SJSA1 (cell line): Measurements from ENCODE around the gene ATP5PO. TPM values are rescaled to one million over a fixed set of nuclear protein-coding genes. Genes with fewer than 3 reads are reported as not detected.

Experiments used
- DNase-seq, 2 experiments: peaks; one replicate each; pipeline ENCODE4 v3.0.0-alpha.2; 2015 to 2020; ENCODE audit warnings: low spot score in 2 of 2, low read depth in 1 of 2
- H3K27ac ChIP-seq: fragments of 250-450 bp; sonication (Bioruptor Pico); 2 replicates; pipeline ENCODE4 v1.5.1; 2020; ENCODE audit warnings: mild to moderate bottlenecking, moderate library complexity
- H3K27me3 ChIP-seq: fragments of 250-450 bp; sonication (Bioruptor Pico); replicated peaks from 2 replicates; pipeline ENCODE4 v1.5.1; 2020; ENCODE audit warnings: mild to moderate bottlenecking, moderate library complexity
- H3K36me3 ChIP-seq: fragments of 250-450 bp; sonication (Bioruptor Pico); 2 replicates; pipeline ENCODE4 v1.5.1; 2020; ENCODE audit warnings: mild to moderate bottlenecking
- H3K4me1 ChIP-seq: fragments of 250-450 bp; sonication (Bioruptor Pico); replicated peaks from 2 replicates; pipeline ENCODE4 v1.6.1; 2021; ENCODE audit warnings: mild to moderate bottlenecking
- H3K4me3 ChIP-seq: fragments of 250-450 bp; sonication (Bioruptor Pico); 2 replicates; pipeline ENCODE4 v1.5.1; 2020; ENCODE audit warnings: mild to moderate bottlenecking
- H3K9me3 ChIP-seq: fragments of 250-450 bp; sonication (Bioruptor Pico); replicated peaks from 2 replicates; pipeline ENCODE4 v1.5.1; 2020; ENCODE audit warnings: mild to moderate bottlenecking
- total RNA-seq: library from RNA; depleted of rRNA; stranded (reverse); fragments of >200 nt; shearing (Covaris generic); gene quantifications from 2 replicates; pipeline ENCODE4 v1.2.3, GENCODE V29; 2014

Gene ATP5PO
- total RNA-seq, 1 experiment from 2014 or later = 326 TPM

DNA sequence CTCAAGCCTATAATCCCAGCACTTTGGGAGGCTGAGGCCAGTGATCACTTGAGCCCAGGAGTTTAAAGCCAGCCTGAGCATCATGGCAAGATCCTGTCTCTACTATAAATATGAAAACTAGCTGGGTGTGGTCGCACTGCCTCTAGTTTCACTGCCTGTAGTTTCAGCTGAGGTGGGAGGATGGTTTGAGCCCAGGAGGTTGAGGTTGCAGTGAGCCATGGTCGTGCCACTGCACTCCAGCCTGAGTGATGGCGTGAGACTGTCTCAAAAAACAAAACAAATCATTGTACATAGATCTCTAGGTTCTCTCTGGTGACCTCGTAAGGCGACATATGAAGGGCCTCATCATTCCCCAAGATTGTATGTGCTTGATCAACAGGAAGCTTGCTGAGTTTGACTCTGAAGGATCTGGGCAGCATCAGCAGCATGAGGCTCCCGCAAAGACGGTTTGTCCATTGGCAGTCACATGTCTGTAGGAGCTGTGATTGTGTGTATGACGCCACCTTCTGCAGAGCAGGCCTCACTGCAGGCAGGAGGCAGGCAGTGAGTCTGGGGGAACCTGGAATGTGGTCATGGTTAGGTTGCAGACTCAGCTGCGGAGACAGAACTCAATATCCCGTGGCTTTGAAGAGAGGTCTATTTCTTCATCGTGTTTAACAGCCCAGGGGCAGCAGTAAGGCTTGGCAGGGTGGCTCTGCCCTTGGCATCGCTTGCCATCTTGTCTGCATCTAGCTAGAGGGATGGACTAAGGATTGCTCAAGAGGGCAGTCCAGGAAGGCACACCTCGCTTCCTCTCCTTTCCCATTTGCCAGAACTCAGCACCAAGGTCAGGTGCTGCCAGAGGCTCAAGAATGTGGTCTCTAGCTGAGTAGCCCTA is 14.0 kb downstream of the ATP5PO start:
- H3K4me3 ChIP-seq = no peak overlapping the region
- H3K9me3 ChIP-seq = no peaks in the 10 kb centered on the region
- peaks cover 24% of the 10 kb centered on the region for H3K4me1 ChIP-seq
- DNase-seq = peak; percentile 36 to 65
- no peak overlapping the region for H3K27ac ChIP-seq
- no peaks in the 10 kb centered on the region for H3K27me3 ChIP-seq
- peaks cover 50% of the 10 kb centered on the region for H3K36me3 ChIP-seq

- Histone ChIP-seq H3K36me3 (peaks cover 30% of the 10 kb centered on the region), H3K27me3 (no peaks in the 10 kb centered on the region), H3K4me3 (no peak overlapping the region), H3K4me1 (peaks cover 33% of the 10 kb centered on the region), H3K27ac (peak overlapping the region; percentile 80), H3K9me3 (no peaks in the 10 kb centered on the region)
- DNase-seq = peak; percentile 69 to 77
These were observed 16.4 kb downstream of the ATP5PO start for GRCh38 chr21:33899199-33899598.

- DNase-seq = peak; percentile 60 to 62
- H3K9me3 ChIP-seq = no peaks in the 10 kb centered on the region
- H3K36me3 ChIP-seq = peaks cover 25% of the 10 kb centered on the region
- H3K4me1 ChIP-seq = peaks cover 39% of the 10 kb centered on the region
- peak overlapping the region; percentile 80 for H3K27ac ChIP-seq
- H3K4me3 ChIP-seq = no peak overlapping the region
- no peaks in the 10 kb centered on the region for H3K27me3 ChIP-seq
These were observed 17.0 kb downstream of the ATP5PO start for GRCh38 chr21:33898586-33898985.

GRCh38 chr21:33897739-33898138 is 17.9 kb downstream of the ATP5PO start:
- Histone ChIP-seq H3K36me3 (peaks cover 16% of the 10 kb centered on the region), H3K27me3 (no peaks in the 10 kb centered on the region), H3K27ac (no peak overlapping the region; the same call in 1 of the 2 replicates), H3K4me3 (no peak overlapping the region), H3K4me1 (peaks cover 39% of the 10 kb centered on the region), H3K9me3 (no peaks in the 10 kb centered on the region)
- DNase-seq = no peak

GRCh38 chr21:33897098-33897497 is 18.5 kb downstream of the ATP5PO start:
- peaks cover 39% of the 10 kb centered on the region for H3K4me1 ChIP-seq
- H3K27me3 ChIP-seq = no peaks in the 10 kb centered on the region
- peaks cover 13% of the 10 kb centered on the region for H3K36me3 ChIP-seq
- no peak overlapping the region for H3K27ac ChIP-seq
- no peak overlapping the region for H3K4me3 ChIP-seq
- no peaks in the 10 kb centered on the region for H3K9me3 ChIP-seq
- no peak for DNase-seq

DNA sequence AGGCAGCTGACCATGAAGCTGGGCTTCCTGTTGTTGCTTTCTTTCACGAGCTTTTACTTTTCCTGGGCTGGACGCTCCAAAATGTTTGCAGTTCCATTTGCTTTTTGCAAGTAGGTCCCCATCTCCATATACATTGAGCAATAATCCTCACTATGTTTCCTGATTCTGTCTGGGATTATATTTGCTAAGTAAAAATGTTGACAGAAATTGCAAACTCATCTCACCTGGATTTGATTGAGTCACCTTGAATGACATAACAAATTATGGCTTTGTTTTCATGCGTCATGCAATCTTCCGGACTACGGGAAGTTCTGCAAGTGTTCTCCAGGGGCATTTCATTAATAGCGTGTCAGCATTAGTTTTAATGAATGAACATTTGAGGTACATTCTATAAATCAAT is 18.9 kb downstream of the ATP5PO start:
- peaks cover 39% of the 10 kb centered on the region for H3K4me1 ChIP-seq
- no peaks in the 10 kb centered on the region for H3K27me3 ChIP-seq
- no peaks in the 10 kb centered on the region for H3K9me3 ChIP-seq
- H3K4me3 ChIP-seq = no peak overlapping the region
- H3K36me3 ChIP-seq = peaks cover 9% of the 10 kb centered on the region
- H3K27ac ChIP-seq = no peak overlapping the region
- DNase-seq = no peak

- no peak overlapping the region for H3K4me3 ChIP-seq
- no peak for DNase-seq
- H3K27me3 ChIP-seq = no peaks in the 10 kb centered on the region
- no peaks in the 10 kb centered on the region for H3K36me3 ChIP-seq
- H3K4me1 ChIP-seq = peaks cover 39% of the 10 kb centered on the region
- H3K27ac ChIP-seq = no peak overlapping the region
- H3K9me3 ChIP-seq = no peaks in the 10 kb centered on the region
These were observed 20.2 kb downstream of the ATP5PO start for GRCh38 chr21:33895356-33895755.

DNA sequence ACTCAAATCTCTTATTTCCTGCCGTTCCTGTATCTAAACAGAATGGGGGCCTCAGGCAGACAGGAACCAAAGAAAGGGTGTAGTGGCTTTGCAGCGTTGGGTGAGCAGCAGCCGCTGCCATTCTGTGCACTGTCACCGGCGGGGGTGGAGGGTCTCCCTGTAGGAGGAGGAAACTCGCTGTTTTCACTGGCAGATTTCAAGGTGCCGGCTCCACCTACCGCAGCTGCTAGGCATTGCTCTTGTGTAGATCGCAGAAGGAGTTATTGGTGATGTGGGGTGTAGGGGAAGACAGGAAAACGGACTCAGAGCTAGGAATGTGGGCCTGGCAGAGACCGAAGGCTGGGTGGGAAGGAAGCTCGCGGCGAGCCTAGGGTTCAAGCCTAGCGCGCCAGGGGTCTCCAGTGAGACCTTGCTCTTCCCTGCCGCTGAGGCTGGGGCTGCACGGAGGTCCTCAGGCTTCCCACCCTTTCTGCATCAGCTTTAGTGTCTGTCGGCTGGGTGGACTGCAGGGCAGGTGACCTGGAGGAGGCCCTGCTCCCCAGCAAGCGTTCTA is 20.8 kb downstream of the ATP5PO start:
- Histone ChIP-seq H3K27ac (no peak overlapping the region), H3K4me1 (peaks cover 35% of the 10 kb centered on the region), H3K27me3 (no peaks in the 10 kb centered on the region), H3K36me3 (no peaks in the 10 kb centered on the region), H3K4me3 (no peak overlapping the region), H3K9me3 (no peaks in the 10 kb centered on the region)
- peak; percentile 77 to 88 for DNase-seq

GRCh38 chr21:33893917-33894316 is 21.7 kb downstream of the ATP5PO start:
- Histone ChIP-seq H3K4me1 (peaks cover 26% of the 10 kb centered on the region), H3K4me3 (no peak overlapping the region), H3K27me3 (no peaks in the 10 kb centered on the region), H3K9me3 (no peaks in the 10 kb centered on the region), H3K36me3 (no peaks in the 10 kb centered on the region), H3K27ac (no peak overlapping the region)
- no peak for DNase-seq

DNA sequence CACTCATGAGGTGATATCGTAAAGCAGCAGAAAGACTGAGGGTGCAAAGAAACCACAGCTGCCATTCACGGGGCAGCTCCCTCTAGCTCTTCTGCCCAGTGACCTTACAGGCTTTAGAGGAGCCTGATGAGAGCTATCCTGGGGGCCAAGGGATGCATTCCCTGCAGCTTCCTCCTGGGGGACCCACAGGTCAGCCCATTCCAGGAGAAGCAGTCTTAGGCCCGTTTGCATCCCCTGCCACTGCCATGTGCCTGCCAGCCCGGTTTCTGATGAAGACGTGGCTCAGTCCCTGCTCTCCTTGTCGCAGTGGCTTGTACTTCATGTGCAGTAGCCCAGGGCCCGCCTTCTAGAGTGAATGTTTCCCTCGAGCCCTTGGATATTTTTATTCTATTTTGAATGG is 22.8 kb downstream of the ATP5PO start:
- no peak for DNase-seq
- Histone ChIP-seq H3K4me3 (no peak overlapping the region), H3K27me3 (no peaks in the 10 kb centered on the region), H3K27ac (no peak overlapping the region), H3K9me3 (no peaks in the 10 kb centered on the region), H3K36me3 (no peaks in the 10 kb centered on the region), H3K4me1 (peaks cover 15% of the 10 kb centered on the region)

DNA sequence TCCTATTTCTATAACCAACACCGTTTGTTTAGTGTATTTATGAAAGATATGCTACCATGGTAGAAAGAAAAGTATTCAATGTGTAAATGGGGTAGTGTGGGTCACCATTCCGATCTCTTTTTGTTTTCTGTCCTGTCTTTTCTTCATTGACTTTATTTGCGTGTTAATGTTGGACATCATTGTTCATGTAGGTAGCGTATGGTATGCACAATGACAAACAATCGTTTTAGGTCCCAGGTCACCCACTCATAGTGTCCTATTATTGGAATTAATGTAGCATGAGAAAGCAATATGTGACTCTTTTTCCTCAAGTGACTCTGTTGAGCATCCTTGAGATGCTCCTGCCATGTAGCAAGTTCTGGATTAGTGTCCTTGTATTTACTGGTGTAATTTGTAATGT is 25.4 kb downstream of the ATP5PO start:
- H3K9me3 ChIP-seq = no peaks in the 10 kb centered on the region
- no peaks in the 10 kb centered on the region for H3K27me3 ChIP-seq
- DNase-seq = no peak
- no peak overlapping the region for H3K4me3 ChIP-seq
- H3K36me3 ChIP-seq = no peaks in the 10 kb centered on the region
- peaks cover 14% of the 10 kb centered on the region for H3K4me1 ChIP-seq
- H3K27ac ChIP-seq = no peak overlapping the region

DNA sequence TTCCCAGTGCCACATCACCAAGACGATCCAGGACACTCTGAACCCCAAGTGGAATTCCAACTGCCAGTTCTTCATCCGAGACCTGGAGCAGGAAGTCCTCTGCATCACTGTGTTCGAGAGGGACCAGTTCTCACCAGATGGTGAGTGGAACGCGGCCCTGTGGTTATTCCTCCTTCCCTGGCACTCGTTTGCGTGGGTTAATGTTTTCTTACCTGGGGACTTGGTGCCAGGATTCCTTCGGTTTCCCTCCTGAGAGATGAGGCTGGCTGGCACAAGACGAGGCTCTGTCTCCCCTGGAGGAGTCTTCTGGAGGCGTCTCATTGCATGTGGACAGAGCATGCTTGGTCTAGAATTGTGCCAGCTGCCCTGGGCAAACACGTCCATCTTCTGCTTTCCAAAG is 29.3 kb downstream of the ATP5PO start:
- Histone ChIP-seq H3K4me3 (no peak overlapping the region), H3K27me3 (no peaks in the 10 kb centered on the region), H3K4me1 (peaks cover 6% of the 10 kb centered on the region; the same call in 1 of the 2 replicates), H3K9me3 (no peaks in the 10 kb centered on the region), H3K27ac (no peak overlapping the region), H3K36me3 (no peaks in the 10 kb centered on the region)
- DNase-seq = no peak

DNA sequence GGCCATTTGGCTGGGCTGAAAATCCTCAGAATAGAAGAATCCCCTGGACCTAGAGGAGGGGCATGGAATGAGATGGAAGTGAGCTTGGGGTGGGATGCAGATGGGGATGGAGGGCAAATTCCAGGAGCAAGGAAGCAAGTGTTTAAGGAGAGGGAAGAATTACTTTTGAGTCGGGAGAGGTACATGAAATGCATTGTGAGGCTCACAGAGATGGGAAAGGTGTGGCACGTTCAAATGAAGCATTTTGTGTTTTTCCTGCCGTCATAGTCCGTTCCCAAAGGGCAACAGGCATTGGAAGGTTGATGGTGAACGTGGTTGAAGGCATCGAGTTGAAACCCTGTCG is 30.5 kb downstream of the ATP5PO start:
- Histone ChIP-seq H3K27me3 (no peaks in the 10 kb centered on the region), H3K36me3 (no peaks in the 10 kb centered on the region), H3K27ac (no peak overlapping the region), H3K4me3 (no peak overlapping the region), H3K4me1 (peaks cover 6% of the 10 kb centered on the region; the same call in 1 of the 2 replicates), H3K9me3 (no peaks in the 10 kb centered on the region)
- no peak for DNase-seq

DNA sequence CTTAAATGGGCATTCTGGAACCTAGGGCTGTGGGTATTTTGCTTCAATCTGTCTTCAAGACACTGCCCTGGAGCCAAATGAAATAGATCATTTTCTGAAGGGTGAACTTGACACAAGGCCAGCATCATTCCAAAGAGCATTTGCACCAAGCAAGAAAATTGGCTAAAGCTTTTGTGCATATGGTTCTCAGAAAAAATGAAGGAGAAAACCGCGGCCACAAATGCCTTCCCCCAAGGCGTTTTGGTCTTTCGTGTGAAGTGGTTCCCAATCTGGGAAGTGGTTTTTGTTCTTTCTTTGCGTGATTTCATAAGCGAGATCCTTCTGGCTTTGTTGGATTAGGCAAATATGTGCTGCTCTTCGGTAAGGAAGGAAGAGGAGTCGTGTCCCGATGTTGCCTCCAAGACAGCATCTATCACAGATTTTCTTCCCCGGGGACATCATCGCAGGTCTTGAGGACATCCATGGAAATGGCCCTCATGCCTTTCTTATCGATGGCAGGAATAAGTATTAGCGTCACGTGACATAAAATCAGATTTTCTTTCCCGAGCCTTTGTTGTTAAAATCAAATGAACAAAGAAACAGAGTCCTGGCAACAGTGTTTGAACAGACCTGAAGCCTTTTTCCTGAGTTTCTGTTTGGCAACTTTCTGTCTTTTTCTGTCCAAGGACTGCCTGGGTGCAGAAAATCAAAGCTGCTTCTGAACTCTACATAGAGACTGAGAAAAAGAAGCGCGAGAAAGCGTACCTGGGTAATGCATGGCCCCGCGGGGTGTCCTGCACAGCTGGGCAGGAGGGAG is 31.0 kb downstream of the ATP5PO start:
- no peaks in the 10 kb centered on the region for H3K36me3 ChIP-seq
- H3K4me3 ChIP-seq = no peak overlapping the region
- H3K27ac ChIP-seq = no peak overlapping the region
- no peaks in the 10 kb centered on the region for H3K27me3 ChIP-seq
- peaks cover 6% of the 10 kb centered on the region; the same call in 1 of the 2 replicates for H3K4me1 ChIP-seq
- no peaks in the 10 kb centered on the region for H3K9me3 ChIP-seq
- no peak for DNase-seq
